Activated gamma-delta T cell treated with Interleukin-2 at 50 U/mL for 16 hours (primary cell): ENCODE data around the gene EML6.
"Not testable (repeated sequence)": the region's sequence is repeated elsewhere in the genome, so short reads cannot be mapped to it uniquely, and the experiment has no call there.

ENCODE experiments used
- DNase-seq: peaks from one replicate; pipeline ENCODE4 v3.0.0-alpha.2; 2020

EML6 gene

GRCh38 chr2:54858021-54858681, 134.7 kb downstream of the EML6 start:
- DNase-seq = no peak

GRCh38 chr2:54859416-54859815, 136.0 kb downstream of the EML6 start:
- DNase-seq = no peak

GRCh38 chr2:54859997-54860701, 136.7 kb downstream of the EML6 start:
- DNase-seq = no peak

GRCh38 chr2:54862229-54862628, 138.8 kb downstream of the EML6 start:
- no peak for DNase-seq

GRCh38 chr2:54862742-54863141, 139.3 kb downstream of the EML6 start:
- DNase-seq = no peak

GRCh38 chr2:54863660-54864059, 140.2 kb downstream of the EML6 start:
- no peak for DNase-seq

GRCh38 chr2:54864096-54864495, 140.6 kb downstream of the EML6 start:
- DNase-seq = no peak

GRCh38 chr2:54864727-54865126, 141.3 kb downstream of the EML6 start:
- DNase-seq = no peak

- DNase-seq = no peak
Measured at GRCh38 chr2:54866179-54866578, 142.7 kb downstream of the EML6 start.

GRCh38 chr2:54866868-54867267, 143.4 kb downstream of the EML6 start:
- no peak for DNase-seq

GRCh38 chr2:54867457-54867856, 144.0 kb downstream of the EML6 start:
- DNase-seq = no peak

GRCh38 chr2:54871457-54872107, 148.1 kb downstream of the EML6 start:
- no peak for DNase-seq

- DNase-seq = no peak
Measured at GRCh38 chr2:54872780-54873179, 149.3 kb downstream of the EML6 start.

GRCh38 chr2:54873236-54873635, 149.8 kb downstream of the EML6 start:
- DNase-seq = not testable (repeated sequence)

GRCh38 chr2:54876764-54877163, 153.3 kb downstream of the EML6 start:
- DNase-seq = no peak

- DNase-seq = no peak
Measured at GRCh38 chr2:54878182-54878581, 154.7 kb downstream of the EML6 start.

- DNase-seq = no peak
Measured at GRCh38 chr2:54879032-54879431, 155.6 kb downstream of the EML6 start.

- no peak for DNase-seq
Measured at GRCh38 chr2:54879598-54880332, 156.3 kb downstream of the EML6 start.

GRCh38 chr2:54880428-54880827, 157.0 kb downstream of the EML6 start:
- DNase-seq = no peak

- DNase-seq = no peak
Measured at GRCh38 chr2:54881759-54882158, 158.3 kb downstream of the EML6 start.

GRCh38 chr2:54885891-54886290, 162.4 kb downstream of the EML6 start:
- no peak for DNase-seq

- no peak for DNase-seq
Measured at GRCh38 chr2:54887850-54888545, 164.5 kb downstream of the EML6 start.

GRCh38 chr2:54889053-54889452, 165.6 kb downstream of the EML6 start:
- DNase-seq = no peak
